ENCODE results near the gene CEACAM4. TPM values are rescaled to one million over a fixed set of nuclear protein-coding genes. Genes with fewer than 3 reads are reported as not detected.
A peak's percentile ranks its signal among the peaks of the same experiment; 100 is the strongest.
"Not testable (repeated sequence)": the region's sequence is repeated elsewhere in the genome, so short reads cannot be mapped to it uniquely, and the experiment has no call there.

CEACAM4 gene
- total RNA-seq, 1 experiment from 2014 or later, result not detected

DNA sequence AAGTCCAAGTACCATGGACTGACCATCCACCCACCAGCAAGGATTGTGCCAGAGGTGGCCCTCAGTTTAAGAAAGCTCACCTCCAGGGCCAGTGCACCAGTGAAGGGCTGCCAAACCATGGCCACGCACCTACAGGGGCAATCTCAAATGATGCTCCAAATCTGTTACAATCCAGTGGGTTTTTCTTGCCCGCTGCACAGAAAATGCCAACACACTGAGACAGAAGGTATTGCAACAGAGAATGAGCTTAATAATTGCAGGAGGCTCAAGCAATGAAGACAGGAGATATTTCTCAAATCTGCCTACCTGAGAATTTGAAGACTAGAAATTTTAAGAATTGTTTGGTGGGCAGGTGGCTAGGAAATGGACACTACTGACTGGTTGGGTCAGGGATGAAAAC, 39.2 kb upstream of the CEACAM4 start:
- Histone ChIP-seq H3K9me3 (ENCODE audit: control insufficient read depth in 1 of 2, insufficient read depth in 1 of 2, low read depth in 1 of 2, low read length in 2 of 2) (peaks cover 5 to 10% of the 10 kb centered on the region in 2 experiments; a peak in 3 of 4 replicates), H4K20me1 (ENCODE audit: insufficient read depth) (no peaks in the 10 kb centered on the region), H3K27ac (ENCODE audit: low read depth, low read length) (no peak overlapping the region), H3K9me2 (ENCODE audit: insufficient read depth) (no peaks in the 10 kb centered on the region), H3K4me2 (ENCODE audit: low read length) (no peak overlapping the region), H3K36me3 (ENCODE audit: control insufficient read depth in 1 of 2, insufficient read depth in 2 of 2, low read length in 2 of 2) (no peaks in the 10 kb centered on the region), H3K4me3 (replicated peaks in 1 of 2; ENCODE audit: low read depth in 1 of 2, low read length in 2 of 2) (no peak overlapping the region), H3K9ac (ENCODE audit: low read length) (no peak overlapping the region), H3K79me2 (ENCODE audit: insufficient read depth, low read length) (no peaks in the 10 kb centered on the region), H2AFZ (ENCODE audit: low read depth, low read length, poor library complexity, severe bottlenecking) (no peak overlapping the region), H3K4me1 (ENCODE audit: control insufficient read depth in 1 of 2, insufficient read depth in 2 of 2, low read length in 2 of 2) (no peaks in the 10 kb centered on the region), H3K27me3 (ENCODE audit: insufficient read depth, low read length) (peaks cover 11% of the 10 kb centered on the region; the same call in 1 of the 2 replicates)
- BruUV-seq (replicated peaks), result no TSS peak
- ATAC-seq, result no peak
- intact Hi-C loops (cut with micrococcal nuclease), result no loop called here
- ChIA-PET POLR2A (no interaction called here), RAD21 (ENCODE audit: low non-redundant PET in 1 of 2, low total read pairs in 2 of 2, uncharacterized antibody in 2 of 2, unreplicated experiment in 2 of 2) (no interaction called here), CTCF (no interaction called here)
- DNase-seq (ENCODE audit: low read depth, low spot score), result no peak
- TF ChIP-seq, protein P1, sequence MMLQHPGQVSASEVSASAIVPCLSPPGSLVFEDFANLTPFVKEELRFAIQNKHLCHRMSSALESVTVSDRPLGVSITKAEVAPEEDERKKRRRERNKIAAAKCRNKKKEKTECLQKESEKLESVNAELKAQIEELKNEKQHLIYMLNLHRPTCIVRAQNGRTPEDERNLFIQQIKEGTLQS (IDR thresholded peaks at IDR 0.05), result no peak
- TF ChIP-seq CBX3 (IDR thresholded peaks at IDR 0.05; ENCODE audit: low read depth), result peak; percentile 78; the same call in 1 of the 2 replicates

- no peaks in the 10 kb centered on the region for H3K79me2 ChIP-seq (ENCODE audit: insufficient read depth, low read length)
- H3K4me1 ChIP-seq (ENCODE audit: control insufficient read depth in 1 of 2, insufficient read depth in 2 of 2, low read length in 2 of 2), result no peaks in the 10 kb centered on the region
- H3K4me3 ChIP-seq (replicated peaks in 1 of 2; ENCODE audit: low read depth in 1 of 2, low read length in 2 of 2), result no peak overlapping the region
- H3K4me2 ChIP-seq (ENCODE audit: low read length), result no peak overlapping the region
- POLR2A ChIA-PET, result no interaction called here
- no peak overlapping the region for H2AFZ ChIP-seq (ENCODE audit: low read depth, low read length, poor library complexity, severe bottlenecking)
- CTCF ChIA-PET, result interaction anchor here (1.4 to 3.0 kb wide), 2 partner anchors 10 to 15 kb away, joined by 4 to 12 read pairs; no protein-coding TSS in a partner anchor
- intact Hi-C loops (cut with micrococcal nuclease), result no loop called here
- ATAC-seq, result no peak
- no TSS peak for BruUV-seq (replicated peaks)
- DNase-seq (ENCODE audit: low read depth, low spot score), result no peak
- no peaks in the 10 kb centered on the region for H3K36me3 ChIP-seq (ENCODE audit: control insufficient read depth in 1 of 2, insufficient read depth in 2 of 2, low read length in 2 of 2)
- peaks cover 34% of the 10 kb centered on the region for H3K27me3 ChIP-seq (ENCODE audit: insufficient read depth, low read length)
- no peaks in the 10 kb centered on the region for H4K20me1 ChIP-seq (ENCODE audit: insufficient read depth)
- no peak overlapping the region for H3K9ac ChIP-seq (ENCODE audit: low read length)
- H3K9me2 ChIP-seq (ENCODE audit: insufficient read depth), result no peaks in the 10 kb centered on the region
- no peak overlapping the region for H3K27ac ChIP-seq (ENCODE audit: low read depth, low read length)
- TF ChIP-seq TCF7L2 (IDR thresholded peaks at IDR 0.05; ENCODE audit: borderline replicate concordance, extremely low read depth, insufficient read depth, insufficient read length) (no peak), ZNF274 (IDR thresholded peaks at IDR 0.05; ENCODE audit: low read depth, low read length) (no peak)
- RAD21 ChIA-PET (ENCODE audit: low non-redundant PET in 1 of 2, low total read pairs in 2 of 2, uncharacterized antibody in 2 of 2, unreplicated experiment in 2 of 2), result no interaction called here
- no peaks in the 10 kb centered on the region for H3K9me3 ChIP-seq (ENCODE audit: control insufficient read depth in 1 of 2, insufficient read depth in 1 of 2, low read depth in 1 of 2, low read length in 2 of 2)
Observed at GRCh38 chr19:41657157-41657556, 30.3 kb upstream of the CEACAM4 start.

GRCh38 chr19:41656756-41657155, 29.9 kb upstream of the CEACAM4 start:
- H3K36me3 ChIP-seq (ENCODE audit: control insufficient read depth in 1 of 2, insufficient read depth in 2 of 2, low read length in 2 of 2); H3K4me2 ChIP-seq (ENCODE audit: low read length); H2AFZ ChIP-seq (ENCODE audit: low read depth, low read length, poor library complexity, severe bottlenecking); H3K9ac ChIP-seq (ENCODE audit: low read length); H3K4me3 ChIP-seq (replicated peaks in 1 of 2; ENCODE audit: low read depth in 1 of 2, low read length in 2 of 2); H3K4me1 ChIP-seq (ENCODE audit: control insufficient read depth in 1 of 2, insufficient read depth in 2 of 2, low read length in 2 of 2); intact Hi-C loops (cut with micrococcal nuclease); BruUV-seq (replicated peaks); ATAC-seq; POLR2A ChIA-PET; H4K20me1 ChIP-seq (ENCODE audit: insufficient read depth); DNase-seq (ENCODE audit: low read depth, low spot score); H3K9me3 ChIP-seq (ENCODE audit: control insufficient read depth in 1 of 2, insufficient read depth in 1 of 2, low read depth in 1 of 2, low read length in 2 of 2); RAD21 ChIA-PET (ENCODE audit: low non-redundant PET in 1 of 2, low total read pairs in 2 of 2, uncharacterized antibody in 2 of 2, unreplicated experiment in 2 of 2); H3K79me2 ChIP-seq (ENCODE audit: insufficient read depth, low read length); H3K9me2 ChIP-seq (ENCODE audit: insufficient read depth); H3K27ac ChIP-seq (ENCODE audit: low read depth, low read length): not testable (repeated sequence)
- H3K27me3 ChIP-seq (ENCODE audit: insufficient read depth, low read length), result peaks cover 38% of the 10 kb centered on the region
- CTCF ChIA-PET, result interaction anchor here (1.4 to 3.0 kb wide), 2 partner anchors 10 to 15 kb away, joined by 4 to 12 read pairs; no protein-coding TSS in a partner anchor

Data from HCT116 (cell line).